Measurements from ENCODE around the gene HYAL3.

DNA sequence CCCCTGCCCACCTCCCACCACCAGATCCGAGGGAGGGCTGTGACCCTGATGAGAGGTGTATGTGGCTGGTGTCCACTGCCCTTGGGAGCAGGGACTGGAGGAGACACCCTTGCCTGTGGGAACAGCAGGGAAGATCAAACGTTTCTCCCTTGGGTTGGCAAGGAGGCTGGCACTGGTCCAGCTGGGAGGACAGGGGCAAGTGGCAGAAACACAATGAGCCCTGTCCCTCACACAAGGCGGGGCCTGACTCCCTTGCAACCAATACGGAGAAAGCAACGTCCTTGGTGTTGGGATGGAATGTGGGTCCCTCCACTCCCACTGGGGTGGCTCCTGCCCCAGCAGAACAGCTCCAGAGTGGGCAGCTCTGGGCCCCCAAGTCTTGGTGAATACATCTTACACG is 18.1 kb upstream of the HYAL3 start:
- TF ChIP-seq SUZ12 (IDR thresholded peaks at IDR 0.05; ENCODE audit: extremely low read depth, insufficient read depth, insufficient read length) (no peak), YY1 (IDR thresholded peaks at IDR 0.05; ENCODE audit: insufficient read depth, insufficient read length) (no peak)
